SK-N-SH treated with all-trans-retinoic acid at 6 μM for 48 hours (cell line): ENCODE data around the gene GSE1.

Experiments
- ATAC-seq: fragments of 200-7000 bp; cut with Tn5 transposase; 3 replicates; pipeline ENCODE4 v1.9.1; 2020; ENCODE audit warnings: mild to moderate bottlenecking, moderate library complexity
- ARNTL ChIP-seq: fragments of 450-650 bp; formaldehyde crosslinking; IDR thresholded peaks from 2 replicates; pipeline ENCODE4 v1.5.0; 2020; ENCODE audit warnings: low read depth, mild to moderate bottlenecking, moderate library complexity, borderline replicate concordance
- BACH2 ChIP-seq: fragments of 250-450 bp; sonication (Bioruptor Pico); IDR thresholded peaks from 2 replicates; pipeline ENCODE4 v1.9.0; 2021; ENCODE audit warnings: mild to moderate bottlenecking, borderline replicate concordance
- CREB5 ChIP-seq: fragments of 250-450 bp; sonication (Bioruptor Pico); IDR thresholded peaks from 2 replicates; pipeline ENCODE4 v1.5.1; 2020; ENCODE audit warnings: low read depth, mild to moderate bottlenecking, moderate library complexity
- ESRRG ChIP-seq: fragments of 250-450 bp; sonication (Bioruptor Pico); IDR thresholded peaks from 2 replicates; pipeline ENCODE4 v1.6.1; 2021; ENCODE audit warnings: mild to moderate bottlenecking
- GLIS3 ChIP-seq: fragments of 250-450 bp; sonication (Bioruptor Pico); IDR thresholded peaks from 2 replicates; pipeline ENCODE4 v1.5.0; 2020; ENCODE audit warnings: mild to moderate bottlenecking, moderate library complexity
- ISL1 ChIP-seq: fragments of 250-450 bp; sonication (Bioruptor Pico); IDR thresholded peaks from 2 replicates; pipeline ENCODE4 v2.1.2; 2022; ENCODE audit warnings: mild to moderate bottlenecking, moderate library complexity
- OSR1 ChIP-seq: fragments of 250-450 bp; sonication (Bioruptor Pico); IDR thresholded peaks from 2 replicates; pipeline ENCODE4 v1.8.0; 2022; ENCODE audit warnings: moderate library complexity, mild to moderate bottlenecking, inconsistent platforms
- PPARA ChIP-seq: fragments of 250-450 bp; sonication (Bioruptor Pico); IDR thresholded peaks from 2 replicates; pipeline ENCODE4 v1.5.0; 2020; ENCODE audit warnings: mild to moderate bottlenecking, borderline replicate concordance
- RARB ChIP-seq: fragments of 250-450 bp; sonication (Bioruptor Pico); IDR thresholded peaks from 2 replicates; pipeline ENCODE4 v1.8.0; 2021; ENCODE audit warnings: mild to moderate bottlenecking, moderate library complexity
- SNAI2 ChIP-seq: fragments of 250-450 bp; sonication (Bioruptor Pico); IDR thresholded peaks from 2 replicates; pipeline ENCODE4 v1.5.0; 2020; ENCODE audit warnings: mild to moderate bottlenecking, moderate library complexity
- TCF4 ChIP-seq: fragments of 250-450 bp; sonication (Bioruptor Pico); IDR thresholded peaks from 2 replicates; pipeline ENCODE4 v1.8.0; 2021; ENCODE audit warnings: mild to moderate bottlenecking, moderate library complexity, borderline replicate concordance
- TOX ChIP-seq: fragments of 250-450 bp; sonication (Bioruptor Pico); IDR thresholded peaks from 2 replicates; pipeline ENCODE4 v1.8.0; 2021; ENCODE audit warnings: mild to moderate bottlenecking, moderate library complexity, borderline replicate concordance
- TSHZ2 ChIP-seq: fragments of 250-450 bp; sonication (Bioruptor Pico); IDR thresholded peaks from 2 replicates; pipeline ENCODE4 v1.5.0; 2020; ENCODE audit warnings: mild to moderate bottlenecking, moderate library complexity
- ZC3H10 ChIP-seq: fragments of 250-450 bp; sonication (Bioruptor Pico); IDR thresholded peaks from 2 replicates; pipeline ENCODE4 v1.5.1; 2021; ENCODE audit warnings: mild to moderate bottlenecking, moderate library complexity
- ZFP30 ChIP-seq: fragments of 450-650 bp; formaldehyde crosslinking; IDR thresholded peaks from 2 replicates; pipeline ENCODE4 v1.5.0; 2022; ENCODE audit warnings: mild to moderate bottlenecking, moderate library complexity
- ZNF565 ChIP-seq: fragments of 450-650 bp; formaldehyde crosslinking; conservative IDR thresholded peaks from 2 replicates; pipeline ENCODE4 v1.5.0; 2020; ENCODE audit warnings: low read depth, mild to moderate bottlenecking, moderate library complexity
- ZNF70 ChIP-seq: fragments of 450-650 bp; formaldehyde crosslinking; IDR thresholded peaks from 2 replicates; pipeline ENCODE4 v1.5.0; 2020; ENCODE audit warnings: mild to moderate bottlenecking, moderate library complexity
- ZNF8 ChIP-seq: fragments of 450-650 bp; formaldehyde crosslinking; IDR thresholded peaks from 2 replicates; pipeline ENCODE4 v1.5.0; 2020; ENCODE audit warnings: mild to moderate bottlenecking, moderate library complexity
- TF ChIP-seq, protein P1 (sequence below): fragments of 250-450 bp; sonication (Bioruptor Pico); IDR thresholded peaks from 2 replicates; pipeline ENCODE4 v1.8.0; 2021; ENCODE audit warnings: low read depth, mild to moderate bottlenecking, moderate library complexity, borderline replicate concordance
- TF ChIP-seq, protein P2 (sequence below): fragments of 250-450 bp; sonication (Bioruptor Pico); IDR thresholded peaks from 2 replicates; pipeline ENCODE4 v1.5.1; 2021; ENCODE audit warnings: mild to moderate bottlenecking, moderate library complexity

Gene GSE1

DNA sequence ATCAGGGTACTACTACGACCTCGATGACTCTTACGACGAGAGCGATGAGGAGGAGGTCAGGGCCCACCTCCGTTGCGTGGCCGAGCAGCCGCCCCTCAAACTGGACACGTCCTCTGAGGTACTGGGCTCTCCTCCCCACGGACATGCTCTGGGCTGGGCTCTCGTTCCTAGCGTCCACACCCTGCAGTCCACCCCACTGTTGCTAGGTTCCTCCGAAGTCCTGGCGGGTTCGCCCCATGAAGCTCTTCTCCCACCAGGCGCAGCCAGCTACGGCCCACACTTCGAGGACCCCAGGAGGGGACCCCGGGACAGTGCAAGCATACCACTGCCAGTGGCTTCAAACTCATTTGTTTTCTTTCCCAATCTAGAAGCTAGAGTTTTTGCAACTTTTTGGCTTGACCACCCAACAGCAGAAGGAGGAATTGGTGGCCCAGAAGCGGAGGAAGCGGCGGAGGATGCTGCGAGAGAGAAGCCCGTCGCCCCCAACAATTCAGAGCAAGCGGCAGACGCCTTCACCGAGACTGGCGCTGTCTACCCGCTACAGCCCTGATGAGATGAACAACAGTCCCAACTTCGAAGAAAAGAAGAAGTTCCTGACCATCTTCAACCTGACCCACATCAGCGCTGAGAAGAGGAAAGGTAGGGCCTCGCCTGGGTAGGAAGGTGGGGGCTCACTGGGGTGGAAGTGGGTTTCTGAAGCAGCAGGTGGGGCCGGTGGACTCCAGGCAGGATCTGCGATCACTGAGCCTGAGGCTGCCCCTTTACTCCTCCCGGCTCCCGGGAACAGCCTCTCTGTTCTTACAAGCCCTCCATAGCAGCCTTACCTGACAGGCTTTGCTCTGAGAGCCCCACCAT is 50.1 kb downstream of the GSE1 start:
- TF ChIP-seq ISL1 (CRISPR knock-in tag) (no peak), ZFP30 (CRISPR knock-in tag) (no peak), ZNF565 (CRISPR knock-in tag) (no peak), PPARA (CRISPR knock-in tag) (no peak), RARB (no peak), GLIS3 (CRISPR knock-in tag) (no peak), CREB5 (CRISPR knock-in tag) (no peak), ARNTL (CRISPR knock-in tag) (no peak), TSHZ2 (CRISPR knock-in tag) (no peak)
- ATAC-seq, result no peak

DNA sequence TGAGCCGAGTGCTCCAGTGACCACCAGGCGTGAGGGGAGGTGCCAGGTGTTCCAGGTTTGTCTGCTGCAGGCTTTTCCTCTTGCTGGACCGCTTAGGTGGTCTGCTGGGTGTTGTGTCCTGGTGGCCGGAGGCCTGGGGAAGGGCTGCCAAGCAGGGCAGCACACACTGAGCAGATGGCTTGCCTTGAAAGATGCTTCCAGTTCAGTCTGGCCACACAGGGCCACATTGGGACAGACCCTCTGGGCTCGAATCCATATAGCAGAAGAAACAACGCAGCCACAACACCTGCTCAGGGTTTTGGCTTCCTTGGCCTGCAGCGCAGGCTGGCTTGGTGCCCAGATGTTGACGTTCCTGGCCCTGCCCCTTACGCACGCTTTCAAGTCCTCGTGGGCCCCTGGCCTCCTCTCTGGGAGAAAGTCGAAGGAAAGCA is 50.8 kb downstream of the GSE1 start:
- TF ChIP-seq ESRRG (CRISPR knock-in tag) (no peak), PPARA (CRISPR knock-in tag) (no peak), ISL1 (CRISPR knock-in tag) (no peak), TOX (CRISPR knock-in tag) (no peak), OSR1 (CRISPR knock-in tag) (no peak), ZFP30 (CRISPR knock-in tag) (no peak), TCF4 (CRISPR knock-in tag) (no peak), ZC3H10 (CRISPR knock-in tag) (no peak), RARB (no peak), TSHZ2 (CRISPR knock-in tag) (no peak), ZNF70 (CRISPR knock-in tag) (no peak), ZNF565 (CRISPR knock-in tag) (no peak)
- TF ChIP-seq, protein P1, sequence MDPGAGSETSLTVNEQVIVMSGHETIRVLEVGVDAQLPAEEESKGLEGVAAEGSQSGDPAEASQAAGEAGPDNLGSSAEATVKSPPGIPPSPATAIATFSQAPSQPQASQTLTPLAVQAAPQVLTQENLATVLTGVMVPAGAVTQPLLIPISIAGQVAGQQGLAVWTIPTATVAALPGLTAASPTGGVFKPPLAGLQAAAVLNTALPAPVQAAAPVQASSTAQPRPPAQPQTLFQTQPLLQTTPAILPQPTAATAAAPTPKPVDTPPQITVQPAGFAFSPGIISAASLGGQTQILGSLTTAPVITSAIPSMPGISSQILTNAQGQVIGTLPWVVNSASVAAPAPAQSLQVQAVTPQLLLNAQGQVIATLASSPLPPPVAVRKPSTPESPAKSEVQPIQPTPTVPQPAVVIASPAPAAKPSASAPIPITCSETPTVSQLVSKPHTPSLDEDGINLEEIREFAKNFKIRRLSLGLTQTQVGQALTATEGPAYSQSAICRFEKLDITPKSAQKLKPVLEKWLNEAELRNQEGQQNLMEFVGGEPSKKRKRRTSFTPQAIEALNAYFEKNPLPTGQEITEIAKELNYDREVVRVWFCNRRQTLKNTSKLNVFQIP, result no peak
- no peak for ATAC-seq

- ATAC-seq, result no peak
- TF ChIP-seq SNAI2 (CRISPR knock-in tag), result no peak
- TF ChIP-seq BACH2 (CRISPR knock-in tag), result no peak
- no peak for TF ChIP-seq ZNF8 (CRISPR knock-in tag)
- TF ChIP-seq, protein P2, sequence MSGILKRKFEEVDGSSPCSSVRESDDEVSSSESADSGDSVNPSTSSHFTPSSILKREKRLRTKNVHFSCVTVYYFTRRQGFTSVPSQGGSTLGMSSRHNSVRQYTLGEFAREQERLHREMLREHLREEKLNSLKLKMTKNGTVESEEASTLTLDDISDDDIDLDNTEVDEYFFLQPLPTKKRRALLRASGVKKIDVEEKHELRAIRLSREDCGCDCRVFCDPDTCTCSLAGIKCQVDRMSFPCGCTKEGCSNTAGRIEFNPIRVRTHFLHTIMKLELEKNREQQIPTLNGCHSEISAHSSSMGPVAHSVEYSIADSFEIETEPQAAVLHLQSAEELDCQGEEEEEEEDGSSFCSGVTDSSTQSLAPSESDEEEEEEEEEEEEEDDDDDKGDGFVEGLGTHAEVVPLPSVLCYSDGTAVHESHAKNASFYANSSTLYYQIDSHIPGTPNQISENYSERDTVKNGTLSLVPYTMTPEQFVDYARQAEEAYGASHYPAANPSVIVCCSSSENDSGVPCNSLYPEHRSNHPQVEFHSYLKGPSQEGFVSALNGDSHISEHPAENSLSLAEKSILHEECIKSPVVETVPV (CRISPR knock-in tag), result no peak
- TF ChIP-seq CREB5 (CRISPR knock-in tag), result no peak
- TF ChIP-seq ZNF565 (CRISPR knock-in tag), result no peak
- TF ChIP-seq TOX (CRISPR knock-in tag), result no peak
- no peak for TF ChIP-seq TSHZ2 (CRISPR knock-in tag)
- TF ChIP-seq, all 23 proteins: peak for 0
Measured at GRCh38 chr16:85664580-85665372, 51.7 kb downstream of the GSE1 start.
